ENCODE measurements around the gene CARD14. TPM values are rescaled to one million over a fixed set of nuclear protein-coding genes. Genes with fewer than 3 reads are reported as not detected.

CARD14 gene
- total RNA-seq, 1 donor from 2014 or later, result 0.50 TPM

DNA sequence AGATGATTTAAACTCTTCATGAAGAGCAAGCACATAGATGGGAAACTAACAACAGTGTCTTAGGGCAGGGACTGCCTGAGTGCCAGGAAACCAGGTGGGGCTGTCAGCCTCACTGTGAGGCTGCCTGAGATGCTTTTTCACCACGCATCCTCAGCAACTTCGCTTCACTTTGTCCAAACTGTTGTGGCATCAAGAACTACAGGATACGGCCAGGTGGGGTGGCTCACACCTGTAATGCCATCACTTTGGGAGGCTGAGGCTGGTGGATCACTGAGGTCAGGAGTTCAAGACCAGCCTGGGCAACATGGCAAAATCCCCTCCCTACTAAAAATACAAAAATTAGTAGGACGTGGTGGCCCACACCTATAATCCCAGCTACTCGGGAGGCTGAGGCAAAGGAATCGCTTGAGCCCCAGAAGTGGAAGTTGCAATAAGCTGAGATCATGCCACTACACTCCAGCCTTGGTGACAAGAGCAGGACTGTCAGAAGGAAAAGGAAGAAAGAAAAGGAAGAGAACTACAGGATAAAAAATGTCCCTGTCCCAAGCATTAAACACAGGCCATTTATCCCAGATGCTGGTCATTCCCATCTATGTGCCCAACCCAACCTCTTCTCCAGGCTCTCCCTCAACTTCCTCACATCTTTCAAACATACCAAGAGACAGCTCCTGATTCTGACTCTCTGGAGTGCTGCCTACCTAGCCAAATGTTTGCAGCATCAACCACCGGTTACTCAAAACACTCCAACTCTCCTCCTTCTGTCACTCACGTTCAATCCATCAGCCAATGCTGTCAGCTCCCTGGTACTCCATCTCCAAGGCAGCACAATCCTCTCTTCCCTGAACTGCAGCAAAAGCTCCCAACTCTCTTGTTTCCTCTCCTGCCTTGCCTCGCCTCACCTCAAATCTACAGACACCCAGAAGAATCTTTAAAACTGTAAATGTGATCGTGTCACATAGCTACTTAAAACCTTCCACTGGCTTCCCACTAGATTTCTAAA, 24.5 kb upstream of the CARD14 start:
- Histone ChIP-seq H3K36me3 (peaks cover 46% of the 10 kb centered on the region), H3K27me3 (ENCODE audit: low read depth) (no peaks in the 10 kb centered on the region), H3K9me3 (no peaks in the 10 kb centered on the region), H3K27ac (no peak overlapping the region), H3K4me3 (peak overlapping the region; percentile 91), H3K4me1 (peaks cover 30% of the 10 kb centered on the region)
- intact Hi-C loops (cut with DNase I), result no loop called here
- TF ChIP-seq, protein P1, sequence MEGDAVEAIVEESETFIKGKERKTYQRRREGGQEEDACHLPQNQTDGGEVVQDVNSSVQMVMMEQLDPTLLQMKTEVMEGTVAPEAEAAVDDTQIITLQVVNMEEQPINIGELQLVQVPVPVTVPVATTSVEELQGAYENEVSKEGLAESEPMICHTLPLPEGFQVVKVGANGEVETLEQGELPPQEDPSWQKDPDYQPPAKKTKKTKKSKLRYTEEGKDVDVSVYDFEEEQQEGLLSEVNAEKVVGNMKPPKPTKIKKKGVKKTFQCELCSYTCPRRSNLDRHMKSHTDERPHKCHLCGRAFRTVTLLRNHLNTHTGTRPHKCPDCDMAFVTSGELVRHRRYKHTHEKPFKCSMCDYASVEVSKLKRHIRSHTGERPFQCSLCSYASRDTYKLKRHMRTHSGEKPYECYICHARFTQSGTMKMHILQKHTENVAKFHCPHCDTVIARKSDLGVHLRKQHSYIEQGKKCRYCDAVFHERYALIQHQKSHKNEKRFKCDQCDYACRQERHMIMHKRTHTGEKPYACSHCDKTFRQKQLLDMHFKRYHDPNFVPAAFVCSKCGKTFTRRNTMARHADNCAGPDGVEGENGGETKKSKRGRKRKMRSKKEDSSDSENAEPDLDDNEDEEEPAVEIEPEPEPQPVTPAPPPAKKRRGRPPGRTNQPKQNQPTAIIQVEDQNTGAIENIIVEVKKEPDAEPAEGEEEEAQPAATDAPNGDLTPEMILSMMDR (IDR thresholded peaks at IDR 0.05), result no peak
- DNase-seq, result no peak
- no peak for ATAC-seq

DNA sequence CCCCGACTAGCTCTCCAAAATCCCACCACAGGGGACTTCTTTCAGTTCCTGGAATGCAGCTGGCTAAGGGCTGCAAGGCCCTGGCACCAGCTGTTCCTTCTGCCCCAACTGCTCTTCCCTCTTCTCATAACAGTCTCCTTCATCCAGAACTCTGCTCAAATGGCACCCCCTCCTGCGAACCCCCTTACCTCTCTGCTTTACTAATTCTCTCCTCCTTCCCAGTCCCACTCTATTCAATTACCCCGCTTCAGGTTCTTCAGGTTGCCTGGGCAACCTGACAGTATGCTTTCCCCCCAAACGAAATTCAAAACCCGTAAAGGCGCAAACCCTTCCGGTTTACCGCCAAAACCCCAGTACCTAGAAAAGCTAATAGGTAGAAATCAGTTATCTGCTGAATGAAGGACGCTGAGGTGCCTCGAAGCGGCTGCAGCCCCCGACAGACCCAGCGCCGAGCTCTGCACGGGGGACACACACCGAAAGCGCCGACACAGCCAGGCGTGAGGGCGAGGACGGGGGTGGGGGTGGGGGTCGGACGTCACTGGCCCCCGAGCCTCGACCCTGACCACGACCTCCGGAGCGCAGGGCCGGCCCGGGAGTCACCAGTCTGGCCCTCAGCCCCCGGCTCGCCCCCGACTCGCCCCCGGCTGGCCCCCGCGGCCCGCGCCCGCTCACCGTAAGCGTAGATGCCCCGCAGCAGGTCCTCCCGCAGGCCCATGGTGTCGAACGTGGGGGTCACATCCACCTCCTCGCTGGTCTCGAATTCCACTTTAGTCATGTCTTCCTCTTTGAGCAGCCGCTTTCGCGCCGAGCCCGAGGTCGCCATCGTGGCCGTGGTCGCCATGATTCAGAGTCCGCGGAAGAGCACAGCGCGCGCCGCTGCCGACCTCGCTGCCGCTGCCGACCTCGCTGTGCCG, 23.5 kb upstream of the CARD14 start:
- Histone ChIP-seq H3K36me3 (peaks cover 36% of the 10 kb centered on the region), H3K27ac (peak overlapping the region; percentile 93), H3K4me1 (peaks cover 30% of the 10 kb centered on the region), H3K9me3 (no peaks in the 10 kb centered on the region), H3K4me3 (peak overlapping the region; percentile 91), H3K27me3 (ENCODE audit: low read depth) (no peaks in the 10 kb centered on the region)
- DNase-seq, result no peak
- intact Hi-C loops (cut with DNase I), result no loop called here
- peak; percentile 10 to 38 for ATAC-seq
- TF ChIP-seq, protein P1 (IDR thresholded peaks at IDR 0.05), result no peak

DNA sequence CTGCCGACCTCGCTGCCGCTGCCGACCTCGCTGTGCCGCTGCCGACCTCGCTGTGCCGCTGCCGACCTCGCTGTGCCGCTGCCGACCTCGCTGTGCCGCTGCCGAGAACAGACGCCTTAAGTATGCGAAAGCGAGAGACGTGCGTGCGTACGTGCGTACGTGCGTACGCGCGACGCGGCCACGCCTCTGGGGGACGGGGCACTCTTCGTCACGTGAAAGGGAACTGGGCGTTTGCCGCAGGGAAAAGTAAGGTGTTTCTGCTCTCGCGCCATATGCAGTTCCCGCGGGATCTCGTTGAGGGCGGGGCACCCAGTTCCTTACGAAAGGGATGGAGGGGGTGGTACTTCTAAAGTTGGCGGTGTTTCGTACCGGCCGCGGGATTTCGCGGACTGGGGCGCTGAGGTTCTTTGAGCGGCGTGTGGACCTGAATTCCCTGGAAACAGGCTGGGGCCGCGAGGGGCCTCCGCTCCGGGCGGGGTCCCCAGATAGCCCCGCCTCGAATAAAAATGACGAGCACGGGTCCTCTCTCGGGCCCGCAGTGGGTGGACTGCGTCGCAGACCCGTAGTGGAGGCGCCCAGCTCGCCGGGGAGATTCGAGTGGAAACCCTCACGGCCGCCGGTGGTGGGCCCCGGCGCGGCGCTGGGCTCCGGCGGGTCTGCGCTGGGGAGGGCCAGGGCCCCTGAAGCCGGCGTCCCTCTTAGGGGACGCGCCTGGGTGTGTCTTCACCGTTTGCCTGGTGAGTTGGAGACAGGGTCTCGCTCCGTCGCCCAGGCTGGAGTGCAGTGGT, 22.6 kb upstream of the CARD14 start, which contains the start of gene EIF4A3:
EIF4A3 (minus strand) TSS at position 94 of the 788 bp plus-strand sequence. CDS start 167 bp downstream, outside the sequence.
- intact Hi-C loops (cut with DNase I), result no loop called here
- Histone ChIP-seq H3K27me3 (ENCODE audit: low read depth) (no peaks in the 10 kb centered on the region), H3K4me1 (peaks cover 30% of the 10 kb centered on the region), H3K27ac (peak within 1 kb of the TSS; percentile 93), H3K4me3 (peak within 1 kb of the TSS; percentile 91), H3K36me3 (peaks cover 28% of the 10 kb centered on the region), H3K9me3 (no peaks in the 10 kb centered on the region)
- DNase-seq, result peak; percentile 99
- TF ChIP-seq, protein P1 (IDR thresholded peaks at IDR 0.05), result no peak
- peak; percentile 98 to 99 for ATAC-seq

DNA sequence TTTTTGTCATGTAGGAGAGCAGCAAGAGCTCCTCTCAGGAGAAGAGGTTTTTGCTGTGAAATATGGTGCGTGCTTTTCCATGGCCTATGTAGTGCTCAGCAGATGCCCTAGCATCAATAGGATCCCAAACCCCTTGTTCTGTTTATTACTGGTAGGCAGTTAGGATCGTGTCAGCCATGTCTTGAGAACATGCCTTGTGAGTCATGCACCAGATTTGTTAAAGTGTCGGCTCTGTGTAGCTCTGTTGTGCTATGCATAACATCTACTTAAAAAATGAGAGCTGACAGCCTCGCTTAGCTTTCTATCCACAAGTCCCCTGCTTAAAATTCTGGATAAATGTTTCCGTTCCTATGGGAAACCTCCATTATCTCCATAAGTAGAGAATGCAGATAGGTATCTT, 18.5 kb upstream of the CARD14 start:
- Histone ChIP-seq H3K36me3 (no peaks in the 10 kb centered on the region), H3K27me3 (ENCODE audit: low read depth) (no peaks in the 10 kb centered on the region), H3K4me3 (no peak overlapping the region), H3K4me1 (peaks cover 12% of the 10 kb centered on the region), H3K9me3 (peaks cover 5% of the 10 kb centered on the region), H3K27ac (no peak overlapping the region)
- TF ChIP-seq, protein P1 (IDR thresholded peaks at IDR 0.05), result no peak
- ATAC-seq (no peak), DNase-seq (no peak)
- intact Hi-C loops (cut with DNase I), result no loop called here
